KMS-11 (cell line): ENCODE data around the gene APBA1.

Source experiments
- H2AFZ ChIP-seq: fragments of 200-600 bp; sonication (generic); 2 replicates; pipeline ENCODE4 v1.6.1; 2016; ENCODE audit warnings: antibody characterized with exemption, mixed run types, low read depth
- H3K27ac ChIP-seq: fragments of 200-600 bp; sonication (generic); 2 replicates; pipeline ENCODE4 v1.6.1; 2016; ENCODE audit warnings: mild to moderate bottlenecking, mixed run types
- H3K27me3 ChIP-seq: fragments of 200-600 bp; sonication (generic); 2 replicates; pipeline ENCODE4 v1.6.1; 2017; ENCODE audit warnings: mild to moderate bottlenecking, low read depth, mixed run types, moderate library complexity; ENCODE audit not compliant: insufficient read depth
- H3K36me3 ChIP-seq: fragments of 200-600 bp; sonication (generic); 2 replicates; pipeline ENCODE4 v1.6.1; 2017; ENCODE audit warnings: mild to moderate bottlenecking, mixed run types; ENCODE audit not compliant: insufficient read depth
- H3K4me1 ChIP-seq: fragments of 200-600 bp; sonication (generic); 2 replicates; pipeline ENCODE4 v1.6.1; 2016; ENCODE audit warnings: mild to moderate bottlenecking, low read depth, mixed run types; ENCODE audit not compliant: poor library complexity, severe bottlenecking
- H3K4me2 ChIP-seq: fragments of 200-600 bp; sonication (generic); 2 replicates; pipeline ENCODE4 v1.7.0; 2016; ENCODE audit warnings: mild to moderate bottlenecking, mixed run types
- H3K4me3 ChIP-seq: fragments of 200-600 bp; sonication (generic); IDR thresholded peaks from 2 replicates; pipeline ENCODE4 v1.6.1; 2017; ENCODE audit warnings: low read depth, low read length, mixed read lengths; ENCODE audit not compliant: insufficient read depth
- H3K79me2 ChIP-seq: fragments of 200-600 bp; sonication (generic); 2 replicates; pipeline ENCODE4 v1.6.1; 2016; ENCODE audit warnings: low read depth, mixed run types; ENCODE audit not compliant: insufficient read depth
- H3K9ac ChIP-seq: fragments of 200-600 bp; sonication (generic); 2 replicates; pipeline ENCODE4 v1.6.1; 2016; ENCODE audit warnings: mild to moderate bottlenecking, mixed run types
- H4K20me1 ChIP-seq: fragments of 200-600 bp; sonication (generic); 2 replicates; pipeline ENCODE4 v1.6.1; 2016; ENCODE audit warnings: mild to moderate bottlenecking, mixed run types; ENCODE audit not compliant: insufficient read depth
- TF ChIP-seq, protein P1 (sequence below): fragments of 200-600 bp; sonication (generic); conservative IDR thresholded peaks from 2 replicates; pipeline ENCODE4 v1.6.1; 2017; ENCODE audit warnings: low read depth, mild to moderate bottlenecking, antibody characterized with exemption, low read length, moderate library complexity, mixed read lengths

The APBA1 gene

DNA sequence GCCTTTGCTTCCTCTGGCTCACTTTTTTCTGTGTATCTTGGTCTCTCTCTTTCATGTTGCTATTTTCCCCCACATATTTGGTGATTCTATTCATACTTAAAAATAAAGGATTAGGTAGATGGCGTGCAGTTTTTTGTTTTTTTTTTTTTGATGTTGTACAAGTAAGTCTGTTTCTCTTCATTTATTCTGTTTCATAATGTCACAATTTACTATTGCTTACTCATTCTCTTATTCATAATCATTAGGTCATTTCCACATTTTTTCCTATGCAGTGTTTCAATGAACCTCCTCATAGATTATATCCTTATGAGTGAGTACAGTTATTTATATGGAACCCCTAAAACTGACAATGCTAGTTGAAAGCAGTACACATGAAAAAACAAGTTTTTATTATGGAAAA, 136.3 kb downstream of the APBA1 start:
- TF ChIP-seq, protein P1, sequence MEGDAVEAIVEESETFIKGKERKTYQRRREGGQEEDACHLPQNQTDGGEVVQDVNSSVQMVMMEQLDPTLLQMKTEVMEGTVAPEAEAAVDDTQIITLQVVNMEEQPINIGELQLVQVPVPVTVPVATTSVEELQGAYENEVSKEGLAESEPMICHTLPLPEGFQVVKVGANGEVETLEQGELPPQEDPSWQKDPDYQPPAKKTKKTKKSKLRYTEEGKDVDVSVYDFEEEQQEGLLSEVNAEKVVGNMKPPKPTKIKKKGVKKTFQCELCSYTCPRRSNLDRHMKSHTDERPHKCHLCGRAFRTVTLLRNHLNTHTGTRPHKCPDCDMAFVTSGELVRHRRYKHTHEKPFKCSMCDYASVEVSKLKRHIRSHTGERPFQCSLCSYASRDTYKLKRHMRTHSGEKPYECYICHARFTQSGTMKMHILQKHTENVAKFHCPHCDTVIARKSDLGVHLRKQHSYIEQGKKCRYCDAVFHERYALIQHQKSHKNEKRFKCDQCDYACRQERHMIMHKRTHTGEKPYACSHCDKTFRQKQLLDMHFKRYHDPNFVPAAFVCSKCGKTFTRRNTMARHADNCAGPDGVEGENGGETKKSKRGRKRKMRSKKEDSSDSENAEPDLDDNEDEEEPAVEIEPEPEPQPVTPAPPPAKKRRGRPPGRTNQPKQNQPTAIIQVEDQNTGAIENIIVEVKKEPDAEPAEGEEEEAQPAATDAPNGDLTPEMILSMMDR, result no peak
- H4K20me1 ChIP-seq, result no peaks in the 10 kb centered on the region
- no peak overlapping the region for H2AFZ ChIP-seq

DNA sequence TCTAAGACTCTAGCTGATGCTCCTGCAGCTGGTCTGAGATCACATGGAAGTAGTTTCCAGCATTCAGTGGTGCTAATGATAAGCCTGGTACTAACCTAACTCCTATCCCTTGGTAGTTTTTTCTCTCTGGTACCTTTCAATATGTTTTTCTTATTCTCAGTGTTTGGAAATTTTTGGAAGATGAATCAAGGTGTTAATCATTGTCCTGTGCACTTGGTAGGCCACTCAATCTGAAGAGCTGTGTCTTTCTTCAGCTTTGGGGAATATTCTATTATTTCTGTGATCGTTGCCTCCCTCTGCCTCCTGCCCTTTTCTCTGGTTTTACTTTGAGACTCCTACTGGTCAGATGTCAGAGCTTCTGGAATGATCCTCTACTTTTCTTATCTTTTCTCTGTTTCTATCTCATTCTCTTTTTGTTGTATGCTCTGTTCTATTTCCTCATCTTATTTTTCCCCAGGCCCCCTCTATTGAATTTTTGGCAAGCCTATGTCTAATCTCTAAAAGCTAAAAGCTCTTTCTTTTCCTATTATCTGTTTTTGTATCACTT, 136.8 kb downstream of the APBA1 start:
- H3K4me1 ChIP-seq, result no peaks in the 10 kb centered on the region
- H2AFZ ChIP-seq, result no peak overlapping the region
- no peak overlapping the region for H3K4me3 ChIP-seq
- TF ChIP-seq, protein P1, result no peak
- no peak overlapping the region for H3K9ac ChIP-seq
- H3K27ac ChIP-seq, result no peak overlapping the region
- no peaks in the 10 kb centered on the region for H4K20me1 ChIP-seq
- no peaks in the 10 kb centered on the region for H3K79me2 ChIP-seq
- H3K4me2 ChIP-seq, result no peak overlapping the region
- no peaks in the 10 kb centered on the region for H3K36me3 ChIP-seq
- H3K27me3 ChIP-seq, result no peaks in the 10 kb centered on the region

More for the DNA sequence above, 136.3 kb downstream of the APBA1 start:
- Histone ChIP-seq H3K4me2 (no peak overlapping the region), H3K9ac (no peak overlapping the region), H3K27ac (no peak overlapping the region), H3K79me2 (no peaks in the 10 kb centered on the region), H3K36me3 (no peaks in the 10 kb centered on the region), H3K4me3 (no peak overlapping the region), H3K27me3 (no peaks in the 10 kb centered on the region), H3K4me1 (no peaks in the 10 kb centered on the region)

DNA sequence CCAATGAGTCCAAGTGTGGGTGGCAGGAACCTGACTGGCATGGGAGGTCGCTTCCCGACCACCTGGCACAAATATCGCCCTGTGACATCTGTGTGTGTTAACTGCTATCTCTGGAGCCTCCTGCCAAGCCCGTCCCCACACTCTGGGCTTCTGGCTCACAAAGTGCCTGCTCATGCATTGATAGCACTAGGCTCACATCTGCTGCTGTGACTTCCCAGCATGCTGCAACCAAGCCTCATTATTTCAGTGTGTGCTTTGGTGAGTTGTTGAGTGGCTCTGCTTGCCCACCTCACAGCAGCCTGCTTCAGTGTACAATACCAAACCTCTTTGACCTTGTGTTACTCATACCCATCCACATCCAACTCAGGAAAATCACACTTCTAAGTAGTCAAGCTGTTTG, 139.8 kb downstream of the APBA1 start:
- no peak overlapping the region for H3K27ac ChIP-seq
- no peaks in the 10 kb centered on the region for H3K4me1 ChIP-seq
- H2AFZ ChIP-seq, result no peak overlapping the region
- no peaks in the 10 kb centered on the region for H3K36me3 ChIP-seq
- no peaks in the 10 kb centered on the region for H3K79me2 ChIP-seq
- no peak overlapping the region for H3K4me3 ChIP-seq
- TF ChIP-seq, protein P1, result no peak
- H3K9ac ChIP-seq, result no peak overlapping the region
- H3K27me3 ChIP-seq, result no peaks in the 10 kb centered on the region
- H3K4me2 ChIP-seq, result no peak overlapping the region
- H4K20me1 ChIP-seq, result no peaks in the 10 kb centered on the region

DNA sequence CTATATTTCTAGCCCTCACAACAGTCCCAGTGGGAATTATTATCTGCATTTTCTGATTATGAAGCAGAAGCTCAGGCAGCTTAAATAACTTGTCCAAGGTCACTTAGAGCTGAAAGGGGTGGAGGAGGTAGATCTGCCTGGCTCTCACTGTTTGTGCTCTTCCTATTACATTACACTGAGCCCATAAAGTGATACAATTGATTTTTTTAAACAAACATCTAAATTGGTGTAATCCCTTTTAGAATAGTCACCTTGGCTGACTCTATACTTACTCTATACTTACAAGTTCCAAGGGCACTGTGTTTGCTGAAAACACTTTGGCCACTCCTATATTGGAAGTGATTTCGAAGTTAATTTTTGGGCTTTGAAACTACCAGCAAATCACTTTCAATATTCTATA, 144.7 kb downstream of the APBA1 start:
- no peak overlapping the region for H2AFZ ChIP-seq
- H4K20me1 ChIP-seq, result no peaks in the 10 kb centered on the region
- H3K27me3 ChIP-seq, result no peaks in the 10 kb centered on the region
- no peak overlapping the region for H3K27ac ChIP-seq
- TF ChIP-seq, protein P1, result no peak
- H3K36me3 ChIP-seq, result no peaks in the 10 kb centered on the region
- no peak overlapping the region for H3K4me3 ChIP-seq
- H3K9ac ChIP-seq, result no peak overlapping the region
- H3K4me1 ChIP-seq, result no peaks in the 10 kb centered on the region
- no peak overlapping the region for H3K4me2 ChIP-seq
- no peaks in the 10 kb centered on the region for H3K79me2 ChIP-seq
